G401.6 (cell line): ENCODE data around the gene GLYATL3.

ENCODE experiments used
- FAIRE-seq: peaks from 2 replicates; lab custom pipeline; 2012; peaks lifted over from hg19 to GRCh38; lab: Jason Lieb, UNC

The GLYATL3 gene

GRCh38 chr6:49514571-49515484, 15.1 kb downstream of the GLYATL3 start:
- no peak for FAIRE-seq

- FAIRE-seq, result no peak
These were observed 15.9 kb downstream of the GLYATL3 start for GRCh38 chr6:49515485-49516146.

- FAIRE-seq, result no peak
These were observed 16.4 kb downstream of the GLYATL3 start for GRCh38 chr6:49516147-49516505.

- FAIRE-seq, result no peak
These were observed 18.2 kb downstream of the GLYATL3 start for GRCh38 chr6:49517919-49518318.

GRCh38 chr6:49519660-49520059, 19.9 kb downstream of the GLYATL3 start:
- no peak for FAIRE-seq

- no peak for FAIRE-seq
These were observed 23.2 kb downstream of the GLYATL3 start for GRCh38 chr6:49522710-49523593.

GRCh38 chr6:49523901-49524300, 24.2 kb downstream of the GLYATL3 start:
- no peak for FAIRE-seq

- no peak for FAIRE-seq
These were observed 24.8 kb downstream of the GLYATL3 start for GRCh38 chr6:49524541-49524940.

GRCh38 chr6:49526598-49526997, 26.9 kb downstream of the GLYATL3 start:
- no peak for FAIRE-seq

GRCh38 chr6:49527320-49527719, 27.6 kb downstream of the GLYATL3 start:
- FAIRE-seq, result no peak

- no peak for FAIRE-seq
These were observed 28.8 kb downstream of the GLYATL3 start for GRCh38 chr6:49528571-49528970.

- FAIRE-seq, result no peak
These were observed 30.5 kb downstream of the GLYATL3 start for GRCh38 chr6:49530141-49530776.

GRCh38 chr6:49531774-49532569, 32.2 kb downstream of the GLYATL3 start:
- peak; percentile 97 for FAIRE-seq

- no peak for FAIRE-seq
These were observed 36.1 kb downstream of the GLYATL3 start for GRCh38 chr6:49535795-49536194.

- FAIRE-seq, result no peak
These were observed 39.4 kb downstream of the GLYATL3 start for GRCh38 chr6:49539102-49539501.

GRCh38 chr6:49540614-49541013, 40.9 kb downstream of the GLYATL3 start:
- no peak for FAIRE-seq

GRCh38 chr6:49541210-49541724, 41.5 kb downstream of the GLYATL3 start:
- FAIRE-seq, result no peak

GRCh38 chr6:49541936-49542335, 42.2 kb downstream of the GLYATL3 start:
- no peak for FAIRE-seq

- no peak for FAIRE-seq
These were observed 43.5 kb downstream of the GLYATL3 start for GRCh38 chr6:49543087-49543858.

- FAIRE-seq, result no peak
These were observed 46.6 kb downstream of the GLYATL3 start for GRCh38 chr6:49546331-49546730.
